Measurements from ENCODE around the gene TCF3. TPM values are rescaled to one million over a fixed set of nuclear protein-coding genes. Genes with fewer than 3 reads are reported as not detected.

TCF3 gene
- polyA plus RNA-seq, 1 donor from 2014 or later: 31.7 TPM

GRCh38 chr19:1599460-1599846 is 53.0 kb downstream of the TCF3 start:
- peaks cover 5% of the 10 kb centered on the region for H4K20me1 ChIP-seq (ENCODE audit: insufficient read depth)
- no peak overlapping the region for H3K4me2 ChIP-seq (ENCODE audit: low read length)
- H3K4me3 ChIP-seq (ENCODE audit: low read length): no peak overlapping the region
- H3K9ac ChIP-seq (ENCODE audit: low read length): no peak overlapping the region
- TF ChIP-seq POLR2AphosphoS5 (IDR thresholded peaks at IDR 0.05) (no peak), CTCF (IDR thresholded peaks at IDR 0.05; ENCODE audit: poor library complexity, severe bottlenecking) (no peak), EZH2 (IDR thresholded peaks at IDR 0.05; ENCODE audit: borderline replicate concordance, insufficient read depth, low read length, poor library complexity, severe bottlenecking) (no peak), EP300 (conservative IDR thresholded peaks at IDR 0.05; ENCODE audit: poor library complexity, severe bottlenecking) (no peak)
- peaks cover 28% of the 10 kb centered on the region for H3K79me2 ChIP-seq (replicated peaks; ENCODE audit: insufficient read depth, low read length)
- no peaks in the 10 kb centered on the region for H3K27me3 ChIP-seq (ENCODE audit: insufficient read depth, low read depth, low read length)
- no peaks in the 10 kb centered on the region for H3K9me2 ChIP-seq (ENCODE audit: insufficient read depth, low read length)
- H3K27ac ChIP-seq (ENCODE audit: low read length): no peak overlapping the region
- peaks cover 6% of the 10 kb centered on the region for H3K36me3 ChIP-seq (ENCODE audit: insufficient read depth, low read length)
- H3K9me3 ChIP-seq (ENCODE audit: low read length): no peaks in the 10 kb centered on the region
- no peaks in the 10 kb centered on the region for H3F3A ChIP-seq (ENCODE audit: insufficient read depth, low read length, poor library complexity, severe bottlenecking)
- H2AFZ ChIP-seq (ENCODE audit: low read depth, low read length): no peak overlapping the region

- Histone ChIP-seq H4K20me1 (ENCODE audit: insufficient read depth) (peaks cover 5% of the 10 kb centered on the region), H3K27me3 (ENCODE audit: insufficient read depth, low read depth, low read length) (no peaks in the 10 kb centered on the region), H3K9ac (ENCODE audit: low read length) (no peak overlapping the region), H3K4me3 (ENCODE audit: low read length) (no peak overlapping the region), H3K9me3 (ENCODE audit: low read length) (no peaks in the 10 kb centered on the region), H3K27ac (ENCODE audit: low read length) (no peak overlapping the region), H3K36me3 (ENCODE audit: insufficient read depth, low read length) (peaks cover 6% of the 10 kb centered on the region), H3K4me2 (ENCODE audit: low read length) (no peak overlapping the region), H3F3A (ENCODE audit: insufficient read depth, low read length, poor library complexity, severe bottlenecking) (no peaks in the 10 kb centered on the region), H2AFZ (ENCODE audit: low read depth, low read length) (no peak overlapping the region), H3K79me2 (replicated peaks; ENCODE audit: insufficient read depth, low read length) (peaks cover 23% of the 10 kb centered on the region), H3K9me2 (ENCODE audit: insufficient read depth, low read length) (no peaks in the 10 kb centered on the region)
- no peak for TF ChIP-seq CTCF (IDR thresholded peaks at IDR 0.05; ENCODE audit: poor library complexity, severe bottlenecking)
- no peak for TF ChIP-seq TAF1 (IDR thresholded peaks at IDR 0.05; ENCODE audit: low read depth)
- TF ChIP-seq EZH2 (IDR thresholded peaks at IDR 0.05; ENCODE audit: borderline replicate concordance, insufficient read depth, low read length, poor library complexity, severe bottlenecking): no peak
- no peak for TF ChIP-seq SMC3 (conservative IDR thresholded peaks at IDR 0.05; ENCODE audit: poor library complexity)
- no peak for TF ChIP-seq POLR2AphosphoS5 (IDR thresholded peaks at IDR 0.05)
- TF ChIP-seq MXI1 (conservative IDR thresholded peaks at IDR 0.05; ENCODE audit: poor library complexity, severe bottlenecking): no peak
- TF ChIP-seq REST (IDR thresholded peaks at IDR 0.05; ENCODE audit: borderline replicate concordance): no peak
- no peak for TF ChIP-seq EP300 (conservative IDR thresholded peaks at IDR 0.05; ENCODE audit: poor library complexity, severe bottlenecking)
- TF ChIP-seq RAD21 (conservative IDR thresholded peaks at IDR 0.05): no peak
These were observed 53.5 kb downstream of the TCF3 start for GRCh38 chr19:1598777-1599459.
